ENCODE data around the gene AVL9.
"Not testable (repeated sequence)": the region's sequence is repeated elsewhere in the genome, so short reads cannot be mapped to it uniquely, and the experiment has no call there.

AVL9 gene

DNA sequence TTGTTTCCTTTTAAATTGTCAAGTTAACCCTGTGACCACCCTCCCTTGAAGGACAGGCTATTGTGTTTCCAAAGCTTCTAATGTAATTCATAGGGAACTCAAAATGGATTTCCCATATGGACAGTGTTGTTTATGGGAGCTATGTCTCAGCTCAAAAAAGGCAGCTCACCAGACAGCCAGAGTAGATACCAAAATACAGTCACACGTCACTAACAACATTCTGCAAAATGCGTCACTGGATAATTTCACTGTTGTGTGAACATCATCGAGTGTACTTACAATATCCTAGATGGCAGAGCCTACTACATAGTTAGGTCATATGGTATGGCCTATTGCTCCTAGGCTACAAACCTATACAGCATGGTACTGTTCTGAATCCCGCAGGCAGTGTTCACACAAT lies 97.4 kb downstream of the AVL9 start:
- DNase-seq, result no peak

- no peak for DNase-seq
These were observed 99.7 kb downstream of the AVL9 start for GRCh38 chr7:32594965-32595490.

DNA sequence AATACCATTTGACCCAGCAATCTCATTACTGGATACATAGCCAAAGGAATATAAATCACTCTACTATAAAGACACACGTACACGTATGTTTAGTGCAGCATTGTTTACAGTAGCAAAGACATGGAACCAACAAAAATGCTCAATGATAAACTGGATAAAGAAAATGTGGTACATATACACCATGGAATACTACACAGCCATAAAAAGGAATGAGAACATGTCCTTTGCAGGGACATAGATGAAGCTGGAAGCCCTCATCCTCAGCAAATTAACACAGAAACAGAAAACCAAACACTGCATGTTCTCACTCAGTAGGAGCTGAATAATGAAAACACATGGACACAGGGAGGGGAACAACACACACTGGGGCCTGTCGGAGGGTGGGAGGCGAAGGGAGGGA lies 105.9 kb downstream of the AVL9 start:
- DNase-seq, result not testable (repeated sequence)

DNA sequence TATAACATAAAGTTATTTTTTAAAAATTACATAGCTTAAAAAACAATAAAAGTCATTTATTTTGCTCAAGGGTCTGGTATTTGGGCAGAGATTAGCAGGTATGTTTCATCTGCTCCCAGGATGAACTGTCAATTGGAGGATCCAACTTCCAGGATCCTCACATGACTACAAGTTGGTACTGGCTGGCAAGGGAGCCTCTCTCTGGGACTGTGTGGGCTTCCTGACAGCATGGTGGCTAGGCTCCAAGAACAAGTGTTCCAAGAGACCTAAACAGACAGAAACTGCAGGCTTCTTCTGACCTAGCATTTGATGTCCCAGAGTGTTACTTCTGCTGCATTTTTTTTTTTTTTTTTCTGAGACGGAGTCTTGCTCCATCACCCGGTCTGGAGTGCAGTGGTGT lies 107.2 kb downstream of the AVL9 start:
- DNase-seq, result no peak

DNA sequence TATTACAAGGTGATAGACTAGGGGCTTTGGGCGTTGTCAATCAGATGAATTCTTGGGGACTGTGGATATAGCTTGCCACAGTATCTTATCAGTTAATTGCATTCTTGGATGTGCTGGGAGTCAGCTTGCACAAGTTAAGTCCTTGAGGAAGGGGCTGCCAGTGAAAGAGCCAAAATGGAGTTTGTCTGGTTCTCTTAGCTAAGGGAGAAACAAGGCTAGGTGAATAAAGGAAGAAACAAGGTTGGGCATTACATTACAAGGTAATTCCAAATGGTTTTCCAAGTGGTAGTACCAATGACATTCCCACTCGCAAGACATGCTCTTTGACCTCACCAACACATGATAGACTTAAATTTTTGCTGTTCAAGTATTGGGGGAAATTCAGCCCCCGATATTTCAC lies 108.2 kb downstream of the AVL9 start:
- DNase-seq, result not testable (repeated sequence)

DNA sequence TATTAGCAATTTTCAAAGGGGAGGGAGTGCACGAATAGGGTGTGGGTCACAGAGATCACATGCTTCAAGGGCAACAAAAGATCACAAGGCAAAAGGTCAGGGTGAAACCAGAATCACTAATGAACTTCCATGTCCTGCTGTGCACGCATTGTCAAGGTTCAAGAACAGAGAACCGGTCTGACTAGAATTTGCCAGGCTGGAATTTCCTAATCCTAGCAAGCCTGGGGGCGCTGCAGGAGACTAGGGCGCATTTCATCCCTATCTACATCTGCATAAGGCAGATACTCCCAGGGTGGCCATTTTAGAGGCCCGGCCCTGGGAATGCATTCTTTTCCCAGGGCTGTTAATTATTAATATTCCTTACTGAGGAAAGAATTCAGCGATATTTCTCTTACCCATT lies 108.8 kb downstream of the AVL9 start:
- not testable (repeated sequence) for DNase-seq

DNA sequence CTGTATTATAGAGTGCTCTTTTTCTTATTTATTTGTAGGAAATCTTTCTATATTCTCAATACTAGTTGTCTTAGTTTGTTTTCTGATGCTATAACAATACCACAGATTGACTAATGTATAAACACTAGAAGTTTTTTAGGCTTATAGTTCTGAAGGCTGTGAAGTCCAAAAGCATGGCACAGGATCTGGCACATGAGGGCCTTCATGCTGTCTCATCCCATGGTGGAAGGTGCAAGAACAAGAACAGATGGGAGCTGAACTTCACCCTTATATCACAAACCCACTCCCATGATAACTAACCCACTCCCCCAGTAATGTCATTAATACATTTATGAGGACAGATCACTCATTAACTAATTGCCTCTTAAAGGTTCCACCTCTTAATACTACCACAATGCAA lies 109.7 kb downstream of the AVL9 start:
- DNase-seq, result no peak

DNA sequence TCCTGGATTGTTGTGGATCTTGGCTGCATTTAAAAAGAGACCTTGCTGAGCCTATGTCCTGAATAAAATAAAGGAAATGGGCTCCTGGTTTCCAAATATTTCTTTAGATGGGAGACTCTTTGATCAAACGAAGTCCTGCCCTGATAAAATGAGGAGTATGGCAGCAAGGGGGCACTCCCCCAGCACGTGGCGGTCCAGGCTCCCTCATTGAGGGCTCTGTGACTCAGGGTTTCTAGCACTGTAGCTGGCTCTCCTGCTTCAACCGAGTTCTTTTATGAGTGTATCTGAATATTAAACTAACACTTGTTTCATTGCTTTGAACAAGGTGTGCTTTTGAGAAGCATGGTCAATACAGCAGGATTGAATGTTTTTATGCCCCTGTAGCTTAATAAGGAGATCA lies 114.2 kb downstream of the AVL9 start:
- no peak for DNase-seq

GRCh38 chr7:32611201-32612099 lies 116.2 kb downstream of the AVL9 start:
- DNase-seq, result no peak

GRCh38 chr7:32616625-32617024 lies 121.3 kb downstream of the AVL9 start:
- DNase-seq, result no peak

- no peak for DNase-seq
These were observed 123.2 kb downstream of the AVL9 start for GRCh38 chr7:32618470-32618869.

DNA sequence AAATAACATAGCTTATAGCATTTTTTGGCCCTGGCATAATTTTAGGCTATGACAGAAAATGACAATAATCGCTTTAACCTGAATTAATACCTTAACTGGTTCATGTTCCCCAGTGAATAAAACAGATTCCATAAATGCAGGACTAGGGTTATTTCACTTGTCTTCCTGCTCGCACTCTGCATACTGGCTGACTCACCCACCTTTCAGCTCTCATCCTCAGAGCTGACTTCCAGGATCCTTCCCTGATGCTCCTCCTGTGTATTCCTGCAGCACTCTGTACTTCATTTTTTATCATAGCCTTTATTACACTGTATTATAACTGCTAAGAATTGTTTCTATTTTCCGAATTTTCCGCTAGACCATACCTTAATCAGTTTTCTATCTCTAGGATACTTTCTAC lies 123.7 kb downstream of the AVL9 start:
- no peak for DNase-seq

GRCh38 chr7:32619416-32619815 lies 124.1 kb downstream of the AVL9 start:
- DNase-seq, result not testable (repeated sequence)

GRCh38 chr7:32631021-32631420 lies 135.7 kb downstream of the AVL9 start:
- DNase-seq, result no peak

- DNase-seq, result not testable (repeated sequence)
These were observed 136.6 kb downstream of the AVL9 start for GRCh38 chr7:32631590-32632497.

- DNase-seq, result not testable (repeated sequence)
These were observed 138.2 kb downstream of the AVL9 start for GRCh38 chr7:32633446-32633845.

DNA sequence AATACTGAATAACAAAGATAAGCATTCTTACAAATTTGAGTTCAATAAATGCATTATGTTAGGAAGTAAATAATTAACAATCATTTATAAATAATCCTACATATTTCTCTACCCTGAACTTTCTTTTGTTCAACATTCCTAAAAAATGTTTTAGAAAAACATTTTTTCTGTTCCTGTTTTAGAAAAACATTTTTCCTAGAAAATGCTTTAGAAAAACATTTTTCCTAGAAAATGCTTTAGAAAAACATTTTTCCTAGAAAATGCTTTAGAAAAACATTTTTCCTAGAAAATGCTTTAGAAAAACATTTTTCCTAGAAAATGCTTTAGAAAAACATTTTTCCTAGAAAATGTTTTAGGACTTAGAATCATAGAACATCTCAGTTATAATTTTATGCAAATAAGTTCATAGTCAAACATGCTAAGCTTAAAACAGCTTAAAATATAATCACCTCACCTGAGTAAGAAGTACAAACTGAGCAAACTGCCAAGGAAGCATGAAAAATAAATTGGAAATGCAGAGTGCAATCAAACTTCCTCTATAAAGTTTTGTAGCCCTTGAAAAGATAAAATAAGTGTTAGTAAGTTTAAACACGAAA lies 139.6 kb downstream of the AVL9 start:
- not testable (repeated sequence) for DNase-seq

DNA sequence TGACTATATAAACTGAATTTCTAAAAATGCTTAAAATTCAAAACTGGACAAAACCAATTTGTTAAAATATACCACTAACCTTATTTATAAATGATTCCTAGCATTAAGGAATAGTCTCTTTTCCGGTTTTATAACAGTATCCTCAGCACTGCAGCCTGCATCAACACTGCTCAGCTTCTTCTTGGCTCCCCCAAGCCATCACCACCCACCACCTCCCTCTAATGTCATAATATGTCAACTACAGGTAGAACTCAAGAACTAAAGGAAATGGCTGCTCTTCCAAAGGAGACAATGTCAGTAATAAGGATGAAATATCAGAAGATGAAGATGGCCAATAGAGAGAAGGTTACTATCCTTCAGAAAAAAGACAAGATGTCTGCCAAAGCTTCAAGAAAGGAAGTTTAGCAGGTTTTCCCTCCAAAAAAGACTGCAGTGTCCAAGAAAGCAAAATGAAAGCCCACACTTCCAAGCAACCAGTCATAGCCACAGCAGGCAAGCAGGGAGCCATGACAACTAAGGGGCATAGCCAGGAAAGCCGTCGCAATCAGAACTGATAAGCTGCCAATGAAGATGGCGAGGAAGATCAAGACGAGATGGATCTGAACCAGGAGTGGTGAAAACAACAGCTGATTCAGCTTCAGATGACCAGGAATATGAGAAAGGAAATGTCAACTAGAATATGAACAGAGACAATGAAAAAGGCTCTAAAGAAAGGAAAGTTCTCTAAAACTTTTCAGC lies 141.6 kb downstream of the AVL9 start:
- DNase-seq, result not testable (repeated sequence)

DNA sequence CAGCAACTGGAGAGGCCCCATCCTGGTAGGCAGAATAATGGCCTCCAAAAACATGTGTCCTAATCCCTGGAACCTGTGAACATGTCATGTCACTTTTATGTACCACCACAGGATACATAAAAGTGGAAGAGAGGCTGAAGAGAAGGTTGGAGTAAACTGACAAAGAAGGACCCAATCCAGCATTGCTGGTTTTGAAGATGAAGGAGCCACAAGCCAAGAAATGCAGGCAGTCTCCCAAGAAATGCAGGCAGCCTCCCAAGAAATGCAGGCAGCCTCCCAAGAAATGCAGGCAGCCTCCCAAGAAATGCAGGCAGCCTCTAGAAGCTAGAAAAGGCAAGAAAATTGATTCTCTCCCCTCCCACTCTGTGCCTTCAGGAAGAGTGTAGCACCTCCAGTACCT lies 142.3 kb downstream of the AVL9 start:
- not testable (repeated sequence) for DNase-seq
